CD4-positive, alpha-beta T cell (primary cell): ENCODE data around the gene CCDC28B. TPM values are rescaled to one million over a fixed set of nuclear protein-coding genes. Genes with fewer than 3 reads are reported as not detected.

Source experiments
- ATAC-seq: fragments of 200-7000 bp; cut with Tn5 transposase; one replicate; pipeline ENCODE4 v1.10.0; 2022; ENCODE audit warnings: mild to moderate bottlenecking; ENCODE audit not compliant: poor library complexity
- CTCF ChIA-PET: fragments of 350-600 bp; sonication (Branson Sonifier 250); formaldehyde crosslinking; loops from one replicate; lab custom pipeline; 2021; ENCODE audit warnings: antibody characterized with exemption, inconsistent platforms; lab: Charles Lee
- POLR2A ChIA-PET: fragments of 350-600 bp; sonication (Branson Sonifier 250); formaldehyde crosslinking; loops from one replicate; lab custom pipeline; 2021; ENCODE audit warnings: antibody characterized with exemption, inconsistent platforms; lab: Charles Lee
- DNase-seq, 14 experiments: peaks; one replicate each; pipeline ENCODE4 v3.0.0-alpha.2; 2013 to 2020; ENCODE audit warnings: mixed read lengths in 2 of 14
- H3K27ac ChIP-seq, 2 donors: one replicate each; pipeline versions ENCODE4 v1.5.1 to v1.7.0; 2013; ENCODE audit warnings: low read length in 2 of 2, low read depth in 1 of 2, mild to moderate bottlenecking in 1 of 2
- H3K27me3 ChIP-seq, 2 experiments: 1 replicate in 1 of 2; 2 replicates in 1 of 2; pipeline versions ENCODE4 v1.6.1 to v1.7.0; 2013; ENCODE audit warnings: low read length in 2 of 2, control low read depth in 1 of 2, mild to moderate bottlenecking in 1 of 2, moderate library complexity in 1 of 2; ENCODE audit not compliant: insufficient read depth in 2 of 2, control insufficient read depth in 1 of 2
- H3K36me3 ChIP-seq: one replicate; pipeline ENCODE4 v1.6.1; 2013; ENCODE audit warnings: low read length, control low read depth; ENCODE audit not compliant: insufficient read depth
- H3K4me1 ChIP-seq: one replicate; pipeline ENCODE4 v1.6.1; 2013; ENCODE audit warnings: low read length, control low read depth; ENCODE audit not compliant: insufficient read depth
- H3K4me3 ChIP-seq: one replicate; pipeline ENCODE4 v1.5.1; 2013; ENCODE audit warnings: mild to moderate bottlenecking, low read length, moderate library complexity
- H3K9me3 ChIP-seq, 2 experiments: 1 replicate in 1 of 2; 2 replicates in 1 of 2; pipeline versions ENCODE4 v1.6.1 to v1.7.0; 2013; ENCODE audit warnings: low read length in 2 of 2, mild to moderate bottlenecking in 2 of 2, control low read depth in 1 of 2, moderate library complexity in 1 of 2; ENCODE audit not compliant: control insufficient read depth in 1 of 2, insufficient read depth in 1 of 2
- H3K27ac Mint-ChIP-seq: one replicate; pipeline ENCODE4 v1.8.0; 2020; ENCODE audit warnings: mixed read lengths
- H3K27me3 Mint-ChIP-seq: one replicate; pipeline ENCODE4 v1.8.0; 2021; ENCODE audit warnings: mixed read lengths
- H3K36me3 Mint-ChIP-seq: one replicate; pipeline ENCODE4 v1.8.0; 2021; ENCODE audit warnings: low read depth, mixed read lengths
- H3K4me1 Mint-ChIP-seq: one replicate; pipeline ENCODE4 v1.8.0; 2021; ENCODE audit warnings: low read depth, mixed read lengths
- H3K4me3 Mint-ChIP-seq: one replicate; pipeline ENCODE4 v1.8.0; 2020; ENCODE audit warnings: mild to moderate bottlenecking, mixed read lengths
- H3K9me3 Mint-ChIP-seq: one replicate; pipeline ENCODE4 v1.8.0; 2020; ENCODE audit warnings: mixed read lengths
- intact Hi-C, 2 experiments: fragments of 100-400 bp; cut with DNase I in 1 of 2; cut with micrococcal nuclease in 1 of 2; formaldehyde crosslinking; loops; one replicate each; pipeline versions ENCODE4 v1.15.1 to v1.9.0; 2023 to 2025; cut with DNase I, micrococcal nuclease
- polyA plus RNA-seq, 2 donors: library from polyadenylated mRNA; unstranded; fragments of 120-200 nt; gene quantifications; one replicate each; pipeline ENCODE4 v1.2.1, GENCODE V29; 2013
- total RNA-seq, 174 experiments: library from RNA in 2 of 174; stranded (reverse) in 2 of 174; gene quantifications; one replicate each; pipeline ENCODE4 v1.2.3 and lab custom pipeline; 2021 to 2026
- TF ChIP-seq, protein P1 (sequence below): fragments of 200-600 bp; IDR thresholded peaks from one replicate; pipeline ENCODE4 v1.8.0; 2022; ENCODE audit warnings: antibody characterized with exemption, mild to moderate bottlenecking

CCDC28B gene
- total RNA-seq (1 to 10 TPM; 4.0 to 5.7 TPM), total RNA-seq (lab: John Stamatoyannopoulos, UW) (2.4 to 10.5 (median 5.6) reads per million in 172 experiments)
- polyA plus RNA-seq (2013, experiment 1 of 2): 10.4 TPM
- polyA plus RNA-seq (2013, experiment 2 of 2): 9.9 TPM

GRCh38 chr1:32200226-32201010, at the start of gene CCDC28B:
Gene CCDC28B, plus strand, starts transcription at chr1:32200595. Its CDS starts 1,341 bp downstream, at chr1:32201936.
- ChIA-PET POLR2A (interaction anchor here (0.5 to 3.5 kb wide), 23 partner anchors 10 to 1216 kb away, joined by 3 to 41 read pairs (median 5); partner anchors contain the start of genes BSDC1, HDAC1, KHDRBS1 and KPNA6), CTCF (interaction anchor here (0.6 to 1.5 kb wide), 7 partner anchors 15 to 194 kb away, joined by 3 to 8 read pairs (median 3); partner anchors contain the start of gene BSDC1)
- Histone ChIP-seq H3K27ac (peak within 1 kb of the TSS; percentile 81 to 97), H3K27me3 (no peaks in the 10 kb centered on the region), H3K36me3 (peaks cover 38% of the 10 kb centered on the region), H3K4me3 (peak within 1 kb of the TSS; percentile 87), H3K9me3 (no peaks in the 10 kb centered on the region), H3K4me1 (peaks cover 75% of the 10 kb centered on the region)
- ATAC-seq (peak; percentile 54), DNase-seq (peak in 13 of 14 experiments; percentile 15 to 74 (median 46))
- H3K27ac Mint-ChIP-seq: peak within 1 kb of the TSS; percentile 95
- peaks cover 40% of the 10 kb centered on the region for H3K36me3 Mint-ChIP-seq
- intact Hi-C loops: loop anchor here (2.0 to 10.0 kb wide), 5 partner anchors 20 to 556 kb away; partner anchors contain the start of genes HDAC1 (in 1 of the 2), KPNA6 (in 1 of the 2), LCK (in 1 of the 2) and PEF1 (in 1 of the 2)
- TF ChIP-seq, protein P1, sequence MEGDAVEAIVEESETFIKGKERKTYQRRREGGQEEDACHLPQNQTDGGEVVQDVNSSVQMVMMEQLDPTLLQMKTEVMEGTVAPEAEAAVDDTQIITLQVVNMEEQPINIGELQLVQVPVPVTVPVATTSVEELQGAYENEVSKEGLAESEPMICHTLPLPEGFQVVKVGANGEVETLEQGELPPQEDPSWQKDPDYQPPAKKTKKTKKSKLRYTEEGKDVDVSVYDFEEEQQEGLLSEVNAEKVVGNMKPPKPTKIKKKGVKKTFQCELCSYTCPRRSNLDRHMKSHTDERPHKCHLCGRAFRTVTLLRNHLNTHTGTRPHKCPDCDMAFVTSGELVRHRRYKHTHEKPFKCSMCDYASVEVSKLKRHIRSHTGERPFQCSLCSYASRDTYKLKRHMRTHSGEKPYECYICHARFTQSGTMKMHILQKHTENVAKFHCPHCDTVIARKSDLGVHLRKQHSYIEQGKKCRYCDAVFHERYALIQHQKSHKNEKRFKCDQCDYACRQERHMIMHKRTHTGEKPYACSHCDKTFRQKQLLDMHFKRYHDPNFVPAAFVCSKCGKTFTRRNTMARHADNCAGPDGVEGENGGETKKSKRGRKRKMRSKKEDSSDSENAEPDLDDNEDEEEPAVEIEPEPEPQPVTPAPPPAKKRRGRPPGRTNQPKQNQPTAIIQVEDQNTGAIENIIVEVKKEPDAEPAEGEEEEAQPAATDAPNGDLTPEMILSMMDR: no peak
- H3K27me3 Mint-ChIP-seq: no peaks in the 10 kb centered on the region
- peak within 1 kb of the TSS; percentile 82 for H3K4me3 Mint-ChIP-seq
- H3K4me1 Mint-ChIP-seq: peaks cover 64% of the 10 kb centered on the region
- no peaks in the 10 kb centered on the region for H3K9me3 Mint-ChIP-seq

GRCh38 chr1:32150847-32151246, 49.5 kb upstream of the CCDC28B start:
- TF ChIP-seq, protein P1: no peak
- peaks cover 3% of the 10 kb centered on the region for H3K9me3 Mint-ChIP-seq
- H3K4me1 ChIP-seq: no peaks in the 10 kb centered on the region
- no peaks in the 10 kb centered on the region for H3K27me3 Mint-ChIP-seq
- no peak overlapping the region for H3K4me3 Mint-ChIP-seq
- ChIA-PET CTCF (interaction anchor here (1.2 to 1.4 kb wide), 2 partner anchors 8 to 22 kb away, joined by 3 to 4 read pairs; no protein-coding TSS in a partner anchor), POLR2A (no interaction called here)
- H3K4me1 Mint-ChIP-seq: peaks cover 36% of the 10 kb centered on the region
- peaks cover 62% of the 10 kb centered on the region for H3K36me3 Mint-ChIP-seq
- H3K36me3 ChIP-seq: peaks cover 12% of the 10 kb centered on the region
- H3K4me3 ChIP-seq: no peak overlapping the region
- peaks cover 18 to 22% of the 10 kb centered on the region in 2 experiments for H3K9me3 ChIP-seq
- DNase-seq (no peak), ATAC-seq (no peak)
- no peak overlapping the region for H3K27ac Mint-ChIP-seq
- intact Hi-C loops: no loop called here
- no peak overlapping the region for H3K27ac ChIP-seq
- no peaks in the 10 kb centered on the region for H3K27me3 ChIP-seq

DNA sequence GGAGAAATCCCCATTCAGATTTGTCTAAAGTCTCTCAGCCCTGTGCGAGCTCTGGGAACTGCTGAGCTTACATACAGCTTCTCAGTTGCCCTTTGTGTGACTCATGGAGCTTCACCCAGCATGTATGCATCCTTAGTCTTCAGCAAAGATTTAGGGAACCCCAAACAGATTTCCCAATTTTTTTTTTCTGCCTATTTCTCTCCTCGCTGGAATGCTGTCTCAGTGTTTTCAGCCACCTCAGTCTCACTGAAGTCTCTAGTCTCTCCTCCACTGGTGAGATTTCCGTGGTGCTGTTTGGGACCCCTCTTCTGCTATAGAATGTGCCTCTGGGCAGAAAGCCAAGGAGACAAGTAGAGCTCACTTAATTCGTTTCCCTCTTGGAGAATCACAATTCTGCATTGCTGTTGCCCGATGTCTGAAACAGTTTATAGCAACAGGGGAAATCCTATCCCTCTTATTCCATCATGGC, 49.0 kb upstream of the CCDC28B start:
- POLR2A ChIA-PET: no interaction called here
- H3K4me3 Mint-ChIP-seq: no peak overlapping the region
- intact Hi-C loops: no loop called here
- H3K36me3 Mint-ChIP-seq: peaks cover 62% of the 10 kb centered on the region
- no peaks in the 10 kb centered on the region for H3K4me1 ChIP-seq
- H3K9me3 ChIP-seq: peaks cover 18 to 22% of the 10 kb centered on the region in 2 experiments
- no peaks in the 10 kb centered on the region for H3K27me3 Mint-ChIP-seq
- no peak overlapping the region for H3K27ac ChIP-seq
- ATAC-seq (no peak), DNase-seq (no peak)
- CTCF ChIA-PET: interaction anchor here (1.2 to 1.4 kb wide), 2 partner anchors 9 to 23 kb away, joined by 3 to 4 read pairs; no protein-coding TSS in a partner anchor
- no peak overlapping the region for H3K4me3 ChIP-seq
- peaks cover 31% of the 10 kb centered on the region for H3K4me1 Mint-ChIP-seq
- TF ChIP-seq, protein P1: no peak
- no peak overlapping the region for H3K27ac Mint-ChIP-seq
- no peaks in the 10 kb centered on the region for H3K27me3 ChIP-seq
- peaks cover 17% of the 10 kb centered on the region for H3K36me3 ChIP-seq
- H3K9me3 Mint-ChIP-seq: peaks cover 3% of the 10 kb centered on the region
